Right lobe of liver (tissue), 6 donors: Measurements from ENCODE around the gene ASPDH. TPM values are rescaled to one million over a fixed set of nuclear protein-coding genes. Genes with fewer than 3 reads are reported as not detected.
"Not testable (repeated sequence)": the region's sequence is repeated elsewhere in the genome, so short reads cannot be mapped to it uniquely, and the experiment has no call there.

Experiments used
- ATAC-seq, 4 donors: fragments of 200-7000 bp; cut with Tn5 transposase; one replicate each; pipeline ENCODE4 v1.9.1; 2020; ENCODE audit warnings: mild to moderate bottlenecking in 4 of 4, moderate library complexity in 4 of 4
- DNase-seq, 3 donors: peaks; one replicate each; pipeline ENCODE4 v3.0.0-alpha.2; 2020
- H3K27ac ChIP-seq, 3 donors: fragments of 200-600 bp; one replicate each; pipeline ENCODE4 v1.8.0; 2022
- H3K27me3 ChIP-seq, 2 donors: fragments of 200-600 bp; one replicate each; pipeline ENCODE4 v1.8.0; 2022
- H3K36me3 ChIP-seq, 4 donors: fragments of 200-600 bp; sonication (generic) in 1 of 4; one replicate each; pipeline versions ENCODE4 v1.5.1 to v1.8.0; 2017 to 2022; ENCODE audit warnings: control low read depth in 1 of 4
- H3K4me1 ChIP-seq, 4 donors: fragments of 200-600 bp; sonication (generic) in 1 of 4; one replicate each; pipeline versions ENCODE4 v1.5.1 to v1.8.0; 2017 to 2022; ENCODE audit warnings: control low read depth in 1 of 4
- H3K4me3 ChIP-seq, 3 donors: fragments of 200-600 bp; one replicate each; pipeline ENCODE4 v1.8.0; 2022
- H3K9me3 ChIP-seq, 4 donors: fragments of 200-600 bp; sonication (generic) in 1 of 4; one replicate each; pipeline versions ENCODE4 v1.5.1 to v1.8.0; 2017 to 2022; ENCODE audit warnings: control low read depth in 1 of 4
- CTCF ChIP-seq, 4 donors: fragments of 200-600 bp in 3 of 4; fragments of 450-650 bp in 1 of 4; IDR thresholded peaks; one replicate each; pipeline versions ENCODE4 v1.5.1 to v1.8.0; 2016 to 2022; ENCODE audit warnings: antibody characterized with exemption in 4 of 4, mild to moderate bottlenecking in 2 of 4
- POLR2A ChIP-seq: fragments of 450-650 bp; IDR thresholded peaks from one replicate; pipeline ENCODE4 v1.6.1; 2017; ENCODE audit warnings: antibody characterized with exemption, mild to moderate bottlenecking
- WGBS: methylation state at CpG from one replicate; pipeline ENCODE4 v1.1.6; 2018; ENCODE audit warnings: low coverage, low lambda C conversion rate; ENCODE audit not compliant: insufficient coverage; ENCODE audit errors: missing lambda C conversion rate; 5-methylcytosine and 5-hydroxymethylcytosine counted together
- intact Hi-C, 2 donors: fragments of 100-400 bp; cut with DNase I; formaldehyde crosslinking; loops; one replicate each; pipeline versions ENCODE4 v1.11.2 to v1.14.1; 2022
- total RNA-seq, 6 experiments: library from RNA; depleted of rRNA in 2 of 6; stranded (reverse); fragments of >200 nt in 2 of 6; fragmentation: NEBNext Ultra II Directional in 3 of 6; extraction: Animal tissue kit (Norgen Biotek cat#: 25700) in 3 of 6; gene quantifications; one replicate each; pipeline versions ENCODE4 v1.1.0 to v1.2.4, GENCODE V29; 2016 to 2023
- donor health status: DM: no; HTN: yes; CAD: no.
- donor health status: DM: no; HTN: no; CAD: no.
- donor health status: DM: no; HTN: no; CAD: no.
- donor health status: DM: no; HTN: yes; CAD: no.
- donor health status: DM: no; HTN: yes; CAD: no.

The ASPDH gene
- total RNA-seq, 6 experiments from 2014 or later: 22.1 to 67.8 (median 44.8) TPM

DNA sequence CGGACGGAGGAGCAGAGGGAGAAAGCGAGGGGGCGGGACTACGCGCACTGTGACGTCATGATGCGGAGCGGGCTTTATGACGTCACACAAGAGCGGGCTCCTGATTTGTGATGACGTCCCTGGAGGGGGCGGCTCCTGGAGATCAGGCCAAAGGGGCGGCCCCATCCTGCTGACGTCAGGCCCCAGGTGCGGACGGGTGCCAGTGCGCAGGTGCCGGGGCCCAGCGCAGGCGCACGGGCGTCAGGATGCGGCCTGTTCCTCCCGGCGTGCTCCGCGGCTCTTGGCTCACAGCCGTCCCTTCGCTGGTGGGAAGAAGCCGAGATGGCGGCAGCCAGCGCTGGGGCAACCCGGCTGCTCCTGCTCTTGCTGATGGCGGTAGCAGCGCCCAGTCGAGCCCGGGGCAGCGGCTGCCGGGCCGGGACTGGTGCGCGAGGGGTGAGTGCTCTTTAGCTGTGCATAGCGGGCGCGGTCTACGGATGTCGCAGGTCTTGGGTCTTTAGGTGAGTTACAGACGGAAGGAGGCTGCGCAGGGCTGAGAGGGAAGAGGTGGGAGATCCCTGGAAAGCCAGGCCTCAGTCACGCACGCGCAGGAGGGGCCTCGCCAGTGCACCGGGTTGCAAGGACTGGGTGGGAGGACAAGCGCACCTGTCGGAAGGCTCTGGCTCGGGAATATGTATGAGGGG lies 37.3 kb downstream of the ASPDH start, which contains the start of the genes EMC10 and GARIN5A:
Gene EMC10 (plus strand): TSS at position 284 of the 683 bp plus-strand sequence. CDS start 38 bp downstream, at position 322.
Gene GARIN5A (minus strand): TSS at position 625 of the 683 bp plus-strand sequence. CDS start 460 bp downstream, at position 165.
- ATAC-seq: peak; percentile 87 to 94 (median 94)
- Histone ChIP-seq H3K9me3 (no peaks in the 10 kb centered on the region), H3K36me3 (peaks cover 3 to 22% (median 7%) of the 10 kb centered on the region in 4 donors), H3K4me1 (peaks cover 0 to 6% (median 2%) of the 10 kb centered on the region in 4 donors), H3K27me3 (no peaks in the 10 kb centered on the region), H3K4me3 (peak within 1 kb of the TSS; percentile 79 to 99 (median 91)), H3K27ac (peak within 1 kb of the TSS in 2 of 3 donors; percentile 37 to 56)
- TF ChIP-seq CTCF (IDR thresholded peaks at IDR 0.05): no peak
- TF ChIP-seq POLR2A: peak; percentile 61
- 5% methylated on average over 11 of the region's 58 CpGs for WGBS
- peak; percentile 89 to 92 (median 90) for DNase-seq
- intact Hi-C loops: no loop called here

GRCh38 chr19:50475736-50476223 lies 37.9 kb downstream of the ASPDH start:
- no peak for TF ChIP-seq CTCF (IDR thresholded peaks at IDR 0.05)
- TF ChIP-seq POLR2A: no peak
- intact Hi-C loops: no loop called here
- 69% methylated on average over 3 of the region's 29 CpGs for WGBS
- Histone ChIP-seq H3K36me3 (peaks cover 3 to 19% (median 6%) of the 10 kb centered on the region in 4 donors), H3K27me3 (no peaks in the 10 kb centered on the region), H3K27ac (no peak overlapping the region), H3K4me1 (peaks cover 0 to 6% (median 2%) of the 10 kb centered on the region in 4 donors), H3K9me3 (no peaks in the 10 kb centered on the region), H3K4me3 (peak overlapping the region; percentile 79 to 99 (median 91))
- ATAC-seq (no peak), DNase-seq (no peak)

GRCh38 chr19:50475101-50475568 lies 38.6 kb downstream of the ASPDH start:
- intact Hi-C loops: no loop called here
- peak in 2 of 3 donors; percentile 64 to 66 for DNase-seq
- peaks cover 0 to 13% (median 4%) of the 10 kb centered on the region in 4 donors for H3K36me3 ChIP-seq

GRCh38 chr19:50473336-50473735 lies 40.4 kb downstream of the ASPDH start:
- 65% methylated on average over 3 of the region's 3 CpGs for WGBS
- DNase-seq: peak in 1 of 3 donors; percentile 6
- ATAC-seq, H3K27ac ChIP-seq, H3K4me1 ChIP-seq, H3K27me3 ChIP-seq, H3K36me3 ChIP-seq, H3K9me3 ChIP-seq, intact Hi-C loops, H3K4me3 ChIP-seq: not testable (repeated sequence)

More at GRCh38 chr19:50475101-50475568, 38.6 kb downstream of the ASPDH start:
- Histone ChIP-seq H3K4me3 (no peak overlapping the region), H3K27me3 (no peaks in the 10 kb centered on the region), H3K4me1 (peaks cover 0 to 6% (median 2%) of the 10 kb centered on the region in 4 donors), H3K9me3 (no peaks in the 10 kb centered on the region), H3K27ac (no peak overlapping the region)
- TF ChIP-seq POLR2A (no peak), CTCF (IDR thresholded peaks at IDR 0.05) (no peak)
- ATAC-seq: peak in 2 of 4 donors; percentile 8 to 34
- 36% methylated on average over 5 of the region's 12 CpGs for WGBS

DNA sequence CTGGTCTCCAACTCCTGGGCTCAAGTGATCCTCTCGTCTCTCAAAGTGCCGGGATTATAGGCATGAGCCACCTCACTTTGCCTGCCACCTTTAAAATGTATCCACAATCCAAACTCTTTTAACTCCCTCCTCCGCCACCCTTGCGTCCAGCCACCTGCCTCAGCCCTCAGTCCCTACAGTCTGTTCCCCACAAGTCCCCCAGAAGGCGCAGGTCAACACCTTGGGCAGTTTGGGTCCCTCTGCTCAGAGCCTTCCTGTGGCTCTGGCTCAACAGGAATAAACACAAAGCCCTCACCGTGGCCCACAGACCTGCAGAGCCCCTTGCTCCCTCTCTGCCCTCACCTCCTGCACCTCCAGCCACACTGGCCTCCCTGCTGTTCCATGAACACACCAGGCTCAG lies 44.9 kb downstream of the ASPDH start:
- Histone ChIP-seq H3K36me3 (no peaks in the 10 kb centered on the region), H3K27me3 (no peaks in the 10 kb centered on the region), H3K4me3 (no peak overlapping the region), H3K27ac (no peak overlapping the region), H3K4me1 (peaks cover 0 to 7% (median 0%) of the 10 kb centered on the region in 4 donors), H3K9me3 (no peaks in the 10 kb centered on the region)
- WGBS: 87% methylated on average over 3 of the region's 6 CpGs
- no peak for DNase-seq
- TF ChIP-seq CTCF (IDR thresholded peaks at IDR 0.05) (no peak), POLR2A (no peak)
- intact Hi-C loops: no loop called here
- ATAC-seq: no peak
